ENCODE data around the gene PTCRA.

PTCRA gene

GRCh38 chr6:42932412-42932811 is 16.6 kb downstream of the PTCRA start:
- H3K4me3 ChIP-seq (ENCODE audit: low read depth, low read length), result no peak overlapping the region
- no peak for TF ChIP-seq CTCF (IDR thresholded peaks at IDR 0.05; ENCODE audit: low read depth, low read length)

- H3K4me3 ChIP-seq (ENCODE audit: low read depth, low read length), result no peak overlapping the region
- TF ChIP-seq CTCF (IDR thresholded peaks at IDR 0.05; ENCODE audit: low read depth, low read length), result no peak
These were observed 17.4 kb downstream of the PTCRA start for GRCh38 chr6:42933205-42933604.

GRCh38 chr6:42935322-42935721 is 19.5 kb downstream of the PTCRA start:
- TF ChIP-seq CTCF (IDR thresholded peaks at IDR 0.05; ENCODE audit: low read depth, low read length), result no peak

GRCh38 chr6:42936398-42936797 is 20.5 kb downstream of the PTCRA start:
- TF ChIP-seq CTCF (IDR thresholded peaks at IDR 0.05; ENCODE audit: low read depth, low read length), result no peak
- no peak overlapping the region for H3K4me3 ChIP-seq (ENCODE audit: low read depth, low read length)

More at GRCh38 chr6:42935322-42935721, 19.5 kb downstream of the PTCRA start:
- H3K4me3 ChIP-seq (ENCODE audit: low read depth, low read length), result no peak overlapping the region

GRCh38 chr6:42937548-42938427 is 21.9 kb downstream of the PTCRA start:
- TF ChIP-seq CTCF (IDR thresholded peaks at IDR 0.05; ENCODE audit: low read depth, low read length), result no peak
- H3K4me3 ChIP-seq (ENCODE audit: low read depth, low read length), result no peak overlapping the region

GRCh38 chr6:42938428-42938796 is 22.6 kb downstream of the PTCRA start:
- H3K4me3 ChIP-seq (ENCODE audit: low read depth, low read length), result no peak overlapping the region

More at GRCh38 chr6:42938428-42938796, 22.6 kb downstream of the PTCRA start:
- TF ChIP-seq CTCF (IDR thresholded peaks at IDR 0.05; ENCODE audit: low read depth, low read length), result no peak

Measured in WI38 (cell line).